NCI-H146 (cell line): ENCODE results near the gene MZF1.
"Not testable (repeated sequence)": the region's sequence is repeated elsewhere in the genome, so short reads cannot be mapped to it uniquely, and the experiment has no call there.

Experiments used
- DNase-seq: peaks from one replicate; lab custom pipeline; 2025; lab: John Stamatoyannopoulos, UW

The MZF1 gene

GRCh38 chr19:58572818-58573657, at the start of gene MZF1:
Gene MZF1 (minus strand): TSS chr19:58573335. CDS start chr19:58571389, 1,946 bp downstream.
- DNase-seq, result no peak

- not testable (repeated sequence) for DNase-seq
Observed at GRCh38 chr19:58607213-58607612, 34.1 kb upstream of the MZF1 start.

- not testable (repeated sequence) for DNase-seq
Observed at GRCh38 chr19:58606251-58606896, 33.2 kb upstream of the MZF1 start.

GRCh38 chr19:58586133-58586765, 13.1 kb upstream of the MZF1 start:
- DNase-seq, result no peak

GRCh38 chr19:58585442-58586132, 12.5 kb upstream of the MZF1 start:
- no peak for DNase-seq

- no peak for DNase-seq
Observed at GRCh38 chr19:58584498-58585441, 11.6 kb upstream of the MZF1 start.

GRCh38 chr19:58582985-58583384, 9.8 kb upstream of the MZF1 start:
- DNase-seq, result no peak

GRCh38 chr19:58581227-58582141, 8.3 kb upstream of the MZF1 start:
- no peak for DNase-seq

- no peak for DNase-seq
Observed at GRCh38 chr19:58579473-58580142, 6.5 kb upstream of the MZF1 start.

- no peak for DNase-seq
Observed at GRCh38 chr19:58578012-58578925, 5.1 kb upstream of the MZF1 start.

GRCh38 chr19:58577581-58577980, 4.4 kb upstream of the MZF1 start:
- DNase-seq, result not testable (repeated sequence)

GRCh38 chr19:58575183-58576041, 2.3 kb upstream of the MZF1 start:
- no peak for DNase-seq

GRCh38 chr19:58573658-58574164, 576 bp upstream of the MZF1 start:
- DNase-seq, result no peak

GRCh38 chr19:58572026-58572817, 913 bp downstream of the MZF1 start:
- DNase-seq, result no peak

GRCh38 chr19:58571575-58571947, 1.6 kb downstream of the MZF1 start:
- DNase-seq, result no peak

GRCh38 chr19:58570770-58571574, 2.2 kb downstream of the MZF1 start:
- no peak for DNase-seq
